HEK293T (cell line): ENCODE data around the gene MAGEA10.
"Not testable (repeated sequence)": the region's sequence is repeated elsewhere in the genome, so short reads cannot be mapped to it uniquely, and the experiment has no call there.

Source experiments
- ELF4 ChIP-seq: fragments of 450-650 bp; IDR thresholded peaks from 2 replicates; pipeline ENCODE4 v1.6.1; 2017; ENCODE audit warnings: antibody characterized with exemption
- FOXK2 ChIP-seq: fragments of 450-650 bp; IDR thresholded peaks from 2 replicates; pipeline ENCODE4 v1.6.1; 2016; ENCODE audit warnings: mild to moderate bottlenecking

GRCh38 chrX:152173923-152174322 lies 35.5 kb upstream of the MAGEA10 start:
- TF ChIP-seq ELF4, FOXK2: not testable (repeated sequence)
